ENCODE measurements around the gene ATP8A2.
"Not testable (repeated sequence)": the region's sequence is repeated elsewhere in the genome, so short reads cannot be mapped to it uniquely, and the experiment has no call there.

ATP8A2 gene

DNA sequence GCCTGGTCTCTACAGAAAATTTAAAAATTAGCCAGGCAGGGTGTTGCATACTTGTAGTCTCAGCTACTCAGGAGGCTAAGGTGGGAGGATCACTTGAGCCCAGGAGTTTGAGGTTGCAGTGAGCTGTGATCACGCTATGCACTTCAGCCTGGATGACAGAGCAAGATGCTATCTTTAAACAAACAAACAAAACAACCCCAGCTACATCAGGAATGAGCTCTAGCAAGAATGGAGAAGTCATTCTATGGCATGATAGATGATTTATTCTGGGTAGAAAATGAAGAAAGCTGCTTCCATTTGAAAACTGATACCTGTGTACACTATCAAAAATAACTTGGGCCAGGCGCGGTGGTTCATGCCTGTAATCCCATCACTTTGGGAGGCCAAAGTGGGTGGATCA lies 695.8 kb downstream of the ATP8A2 start:
- Histone ChIP-seq H3K27me3 (ENCODE audit: control insufficient read depth, insufficient read depth, low read length) (no peaks in the 10 kb centered on the region), H3K27ac (ENCODE audit: low read depth, low read length) (no peak overlapping the region), H3K4me3 (ENCODE audit: low read depth, low read length) (no peak overlapping the region), H3K36me3 (ENCODE audit: control insufficient read depth, insufficient read depth, low read length) (no peaks in the 10 kb centered on the region), H3K4me1 (ENCODE audit: control insufficient read depth, insufficient read depth, low read length) (no peaks in the 10 kb centered on the region), H3K9ac (ENCODE audit: low read depth, low read length) (no peak overlapping the region), H3K9me3 (ENCODE audit: control insufficient read depth, insufficient read depth, low read length) (no peaks in the 10 kb centered on the region)

GRCh38 chr13:26068372-26068771 lies 696.6 kb downstream of the ATP8A2 start:
- H3K36me3 ChIP-seq (ENCODE audit: control insufficient read depth, insufficient read depth, low read length); H3K27ac ChIP-seq (ENCODE audit: low read depth, low read length); H3K27me3 ChIP-seq (ENCODE audit: control insufficient read depth, insufficient read depth, low read length); H3K9me3 ChIP-seq (ENCODE audit: control insufficient read depth, insufficient read depth, low read length); H3K4me1 ChIP-seq (ENCODE audit: control insufficient read depth, insufficient read depth, low read length); H3K9ac ChIP-seq (ENCODE audit: low read depth, low read length); H3K4me3 ChIP-seq (ENCODE audit: low read depth, low read length): not testable (repeated sequence)

GRCh38 chr13:26069642-26070041 lies 697.9 kb downstream of the ATP8A2 start:
- H3K27me3 ChIP-seq (ENCODE audit: control insufficient read depth, insufficient read depth, low read length); H3K9me3 ChIP-seq (ENCODE audit: control insufficient read depth, insufficient read depth, low read length); H3K36me3 ChIP-seq (ENCODE audit: control insufficient read depth, insufficient read depth, low read length); H3K4me1 ChIP-seq (ENCODE audit: control insufficient read depth, insufficient read depth, low read length); H3K27ac ChIP-seq (ENCODE audit: low read depth, low read length); H3K4me3 ChIP-seq (ENCODE audit: low read depth, low read length); H3K9ac ChIP-seq (ENCODE audit: low read depth, low read length): not testable (repeated sequence)

GRCh38 chr13:26071691-26072090 lies 699.9 kb downstream of the ATP8A2 start:
- Histone ChIP-seq H3K4me3 (ENCODE audit: low read depth, low read length) (no peak overlapping the region), H3K27me3 (ENCODE audit: control insufficient read depth, insufficient read depth, low read length) (no peaks in the 10 kb centered on the region), H3K36me3 (ENCODE audit: control insufficient read depth, insufficient read depth, low read length) (no peaks in the 10 kb centered on the region), H3K9me3 (ENCODE audit: control insufficient read depth, insufficient read depth, low read length) (no peaks in the 10 kb centered on the region), H3K27ac (ENCODE audit: low read depth, low read length) (no peak overlapping the region), H3K4me1 (ENCODE audit: control insufficient read depth, insufficient read depth, low read length) (no peaks in the 10 kb centered on the region), H3K9ac (ENCODE audit: low read depth, low read length) (no peak overlapping the region)

DNA sequence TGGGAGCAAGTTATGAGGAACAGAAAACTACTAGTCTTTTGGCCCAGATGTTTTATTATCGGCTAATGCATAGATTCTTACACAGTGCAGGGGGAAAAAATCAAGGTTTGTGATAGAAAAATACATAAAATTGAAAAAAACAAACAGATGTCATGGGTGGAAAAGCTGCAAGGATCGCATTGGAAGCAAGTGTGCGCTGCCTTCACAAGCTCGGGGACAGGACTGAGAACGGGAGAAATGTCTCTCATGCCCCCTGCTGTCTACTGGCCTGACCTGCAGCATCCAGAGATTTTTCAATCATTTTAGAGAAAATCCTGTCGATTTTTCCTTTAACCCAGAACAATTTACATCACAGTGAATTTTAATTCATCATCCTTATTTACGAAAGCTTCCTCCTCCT lies 700.6 kb downstream of the ATP8A2 start:
- H3K4me3 ChIP-seq (ENCODE audit: low read depth, low read length); H3K9me3 ChIP-seq (ENCODE audit: control insufficient read depth, insufficient read depth, low read length); H3K4me1 ChIP-seq (ENCODE audit: control insufficient read depth, insufficient read depth, low read length); H3K27ac ChIP-seq (ENCODE audit: low read depth, low read length); H3K36me3 ChIP-seq (ENCODE audit: control insufficient read depth, insufficient read depth, low read length); H3K27me3 ChIP-seq (ENCODE audit: control insufficient read depth, insufficient read depth, low read length); H3K9ac ChIP-seq (ENCODE audit: low read depth, low read length): not testable (repeated sequence)

DNA sequence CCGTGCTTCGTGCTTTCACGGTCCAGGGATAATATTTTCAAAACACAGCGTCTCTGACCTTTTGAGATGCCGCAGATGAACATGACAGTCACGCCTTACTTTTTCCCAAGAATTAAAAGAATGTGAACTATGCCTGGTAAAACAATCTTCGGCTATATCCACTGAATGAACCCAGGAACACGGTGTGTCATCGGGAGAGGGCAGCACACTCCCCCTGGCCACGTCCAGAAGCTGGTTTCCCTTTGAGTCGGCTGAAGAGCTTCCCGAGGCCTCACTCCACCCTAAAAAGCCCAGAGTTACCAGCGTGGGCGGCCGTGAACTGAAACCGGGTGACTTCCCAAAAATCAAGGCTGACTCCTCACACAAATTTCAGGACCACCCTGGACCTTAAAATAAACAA lies 702.9 kb downstream of the ATP8A2 start:
- H3K9me3 ChIP-seq (ENCODE audit: control insufficient read depth, insufficient read depth, low read length), result no peaks in the 10 kb centered on the region
- no peaks in the 10 kb centered on the region for H3K36me3 ChIP-seq (ENCODE audit: control insufficient read depth, insufficient read depth, low read length)
- no peak overlapping the region for H3K27ac ChIP-seq (ENCODE audit: low read depth, low read length)
- no peaks in the 10 kb centered on the region for H3K27me3 ChIP-seq (ENCODE audit: control insufficient read depth, insufficient read depth, low read length)
- H3K9ac ChIP-seq (ENCODE audit: low read depth, low read length), result no peak overlapping the region
- H3K4me1 ChIP-seq (ENCODE audit: control insufficient read depth, insufficient read depth, low read length), result peaks cover 8% of the 10 kb centered on the region
- no peak overlapping the region for H3K4me3 ChIP-seq (ENCODE audit: low read depth, low read length)
